ENCODE data around the gene KRT74.

Gene KRT74

GRCh38 chr12:52541709-52542108, 31.9 kb downstream of the KRT74 start:
- Histone ChIP-seq H2AFZ (ENCODE audit: low read length) (no peak overlapping the region), H3K9me2 (ENCODE audit: low read depth, low read length) (no peaks in the 10 kb centered on the region), H3F3A (ENCODE audit: insufficient read depth, low read length) (no peaks in the 10 kb centered on the region), H3K4me1 (ENCODE audit: insufficient read depth, low read length, severe bottlenecking) (no peaks in the 10 kb centered on the region), H4K20me1 (ENCODE audit: insufficient read depth, low read length) (no peaks in the 10 kb centered on the region), H3K9me3 (ENCODE audit: low read length) (no peaks in the 10 kb centered on the region), H3K9ac (ENCODE audit: low read length) (no peak overlapping the region), H3K4me2 (ENCODE audit: low read length) (no peak overlapping the region), H3K36me3 (ENCODE audit: insufficient read depth, low read length) (no peaks in the 10 kb centered on the region), H3K27ac (ENCODE audit: low read depth, low read length, poor library complexity, severe bottlenecking) (no peak overlapping the region), H3K79me2 (ENCODE audit: insufficient read depth, low read length) (no peaks in the 10 kb centered on the region), H3K27me3 (ENCODE audit: insufficient read depth, low read length) (no peaks in the 10 kb centered on the region), H3K4me3 (ENCODE audit: low read depth, low read length, poor library complexity, severe bottlenecking) (no peak overlapping the region)
- TF ChIP-seq EZH2 (IDR thresholded peaks at IDR 0.05; ENCODE audit: borderline replicate concordance, low read length) = no peak
- TF ChIP-seq CTCF (IDR thresholded peaks at IDR 0.05; ENCODE audit: low read length) = no peak

GRCh38 chr12:52540531-52540930, 33.1 kb downstream of the KRT74 start:
- Histone ChIP-seq H2AFZ (ENCODE audit: low read length) (no peak overlapping the region), H3K36me3 (ENCODE audit: insufficient read depth, low read length) (no peaks in the 10 kb centered on the region), H3K4me1 (ENCODE audit: insufficient read depth, low read length, severe bottlenecking) (no peaks in the 10 kb centered on the region), H3K4me3 (ENCODE audit: low read depth, low read length, poor library complexity, severe bottlenecking) (no peak overlapping the region), H3K27me3 (ENCODE audit: insufficient read depth, low read length) (no peaks in the 10 kb centered on the region), H3F3A (ENCODE audit: insufficient read depth, low read length) (no peaks in the 10 kb centered on the region), H3K79me2 (ENCODE audit: insufficient read depth, low read length) (no peaks in the 10 kb centered on the region), H3K9me3 (ENCODE audit: low read length) (no peaks in the 10 kb centered on the region), H3K27ac (ENCODE audit: low read depth, low read length, poor library complexity, severe bottlenecking) (no peak overlapping the region), H3K4me2 (ENCODE audit: low read length) (no peak overlapping the region), H4K20me1 (ENCODE audit: insufficient read depth, low read length) (no peaks in the 10 kb centered on the region), H3K9ac (ENCODE audit: low read length) (no peak overlapping the region), H3K9me2 (ENCODE audit: low read depth, low read length) (no peaks in the 10 kb centered on the region)
- TF ChIP-seq EZH2 (IDR thresholded peaks at IDR 0.05; ENCODE audit: borderline replicate concordance, low read length) (no peak), CTCF (IDR thresholded peaks at IDR 0.05; ENCODE audit: low read length) (no peak)

GRCh38 chr12:52539821-52540173, 33.8 kb downstream of the KRT74 start:
- no peaks in the 10 kb centered on the region for H3K9me2 ChIP-seq (ENCODE audit: low read depth, low read length)
- no peaks in the 10 kb centered on the region for H3K9me3 ChIP-seq (ENCODE audit: low read length)
- H3K4me1 ChIP-seq (ENCODE audit: insufficient read depth, low read length, severe bottlenecking) = no peaks in the 10 kb centered on the region
- no peak overlapping the region for H3K9ac ChIP-seq (ENCODE audit: low read length)
- TF ChIP-seq CTCF (IDR thresholded peaks at IDR 0.05; ENCODE audit: low read length) = no peak
- TF ChIP-seq EZH2 (IDR thresholded peaks at IDR 0.05; ENCODE audit: borderline replicate concordance, low read length) = no peak
- no peaks in the 10 kb centered on the region for H3K27me3 ChIP-seq (ENCODE audit: insufficient read depth, low read length)
- H3K79me2 ChIP-seq (ENCODE audit: insufficient read depth, low read length) = no peaks in the 10 kb centered on the region
- no peaks in the 10 kb centered on the region for H4K20me1 ChIP-seq (ENCODE audit: insufficient read depth, low read length)
- no peak overlapping the region for H3K4me2 ChIP-seq (ENCODE audit: low read length)
- H3K4me3 ChIP-seq (ENCODE audit: low read depth, low read length, poor library complexity, severe bottlenecking) = no peak overlapping the region
- no peaks in the 10 kb centered on the region for H3K36me3 ChIP-seq (ENCODE audit: insufficient read depth, low read length)
- H2AFZ ChIP-seq (ENCODE audit: low read length) = no peak overlapping the region
- no peak overlapping the region for H3K27ac ChIP-seq (ENCODE audit: low read depth, low read length, poor library complexity, severe bottlenecking)
- no peaks in the 10 kb centered on the region for H3F3A ChIP-seq (ENCODE audit: insufficient read depth, low read length)

All from OCI-LY1 (cell line).